Mucosa of descending colon (tissue), 3 donors: ENCODE measurements around the gene STK16. TPM values are rescaled to one million over a fixed set of nuclear protein-coding genes. Genes with fewer than 3 reads are reported as not detected.
A peak's percentile ranks its signal among the peaks of the same experiment; 100 is the strongest.

Source experiments
- ATAC-seq: fragments of 200-7000 bp; cut with Tn5 transposase; one replicate; pipeline ENCODE4 v1.9.1; 2020; ENCODE audit warnings: mild to moderate bottlenecking, moderate library complexity
- DNase-seq, 3 donors: peaks; one replicate each; pipeline ENCODE4 v3.0.0-alpha.2; 2020
- H3K36me3 ChIP-seq: fragments of 200-600 bp; one replicate; pipeline ENCODE4 v1.8.0; 2021; ENCODE audit warnings: low read depth, mild to moderate bottlenecking
- H3K4me1 ChIP-seq: fragments of 200-600 bp; one replicate; pipeline ENCODE4 v1.8.0; 2021; ENCODE audit warnings: low read depth, mild to moderate bottlenecking
- H3K4me3 ChIP-seq: fragments of 200-600 bp; one replicate; pipeline ENCODE4 v1.8.0; 2021; ENCODE audit warnings: mild to moderate bottlenecking
- H3K9me3 ChIP-seq: fragments of 200-600 bp; one replicate; pipeline ENCODE4 v1.8.0; 2021; ENCODE audit warnings: mild to moderate bottlenecking
- intact Hi-C, 2 donors: fragments of 100-400 bp; cut with DNase I in 1 of 2; cut with micrococcal nuclease in 1 of 2; formaldehyde crosslinking; loops; one replicate each; pipeline versions ENCODE4 v1.11.0 to v1.11.1; 2022; cut with DNase I, micrococcal nuclease
- total RNA-seq, 3 donors: library from RNA; stranded (reverse); fragmentation: NEBNext Ultra II Directional in 2 of 3; extraction: Animal tissue kit (Norgen Biotek cat#: 25700) in 2 of 3; gene quantifications; one replicate each; pipeline versions ENCODE4 v1.2.1 to v1.2.4, GENCODE V29; 2021 to 2023
- TF ChIP-seq, protein P1 (sequence below): fragments of 200-600 bp; IDR thresholded peaks from one replicate; pipeline ENCODE4 v1.8.0; 2022; ENCODE audit warnings: antibody characterized with exemption, mild to moderate bottlenecking
- donor health status: DM: no; HTN: no; CAD: no; lungs with moderate emphysema.
- donor health status: DM: no; HTN: no; CAD: no.
- donor health status: DM: no; HTN: yes; CAD: no.

Gene STK16
- total RNA-seq, 3 donors from 2014 or later = 29.7 to 37.3 (median 32.7) TPM

DNA sequence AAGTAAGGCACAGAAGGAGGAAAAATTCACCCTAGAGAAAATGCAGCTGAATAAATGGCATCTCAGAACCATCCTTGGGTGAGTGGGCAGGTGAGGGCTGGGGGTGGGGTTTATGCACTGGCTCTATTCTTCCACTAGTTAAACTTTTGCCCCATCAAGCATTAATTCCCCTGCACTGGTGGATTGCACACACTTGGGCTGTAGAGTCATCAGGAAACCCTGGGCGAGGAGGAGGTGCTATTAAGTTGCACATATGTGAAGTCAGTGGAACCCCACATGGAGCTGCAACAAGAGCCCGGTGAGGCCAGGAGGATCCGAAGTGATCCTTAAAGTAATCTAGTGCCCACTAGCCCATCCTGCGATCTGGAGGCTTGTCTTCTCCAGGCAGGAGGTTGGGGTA lies 27.1 kb downstream of the STK16 start:
- no peaks in the 10 kb centered on the region for H3K4me1 ChIP-seq
- TF ChIP-seq, protein P1, sequence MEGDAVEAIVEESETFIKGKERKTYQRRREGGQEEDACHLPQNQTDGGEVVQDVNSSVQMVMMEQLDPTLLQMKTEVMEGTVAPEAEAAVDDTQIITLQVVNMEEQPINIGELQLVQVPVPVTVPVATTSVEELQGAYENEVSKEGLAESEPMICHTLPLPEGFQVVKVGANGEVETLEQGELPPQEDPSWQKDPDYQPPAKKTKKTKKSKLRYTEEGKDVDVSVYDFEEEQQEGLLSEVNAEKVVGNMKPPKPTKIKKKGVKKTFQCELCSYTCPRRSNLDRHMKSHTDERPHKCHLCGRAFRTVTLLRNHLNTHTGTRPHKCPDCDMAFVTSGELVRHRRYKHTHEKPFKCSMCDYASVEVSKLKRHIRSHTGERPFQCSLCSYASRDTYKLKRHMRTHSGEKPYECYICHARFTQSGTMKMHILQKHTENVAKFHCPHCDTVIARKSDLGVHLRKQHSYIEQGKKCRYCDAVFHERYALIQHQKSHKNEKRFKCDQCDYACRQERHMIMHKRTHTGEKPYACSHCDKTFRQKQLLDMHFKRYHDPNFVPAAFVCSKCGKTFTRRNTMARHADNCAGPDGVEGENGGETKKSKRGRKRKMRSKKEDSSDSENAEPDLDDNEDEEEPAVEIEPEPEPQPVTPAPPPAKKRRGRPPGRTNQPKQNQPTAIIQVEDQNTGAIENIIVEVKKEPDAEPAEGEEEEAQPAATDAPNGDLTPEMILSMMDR = no peak
- ATAC-seq (no peak), DNase-seq (no peak)
- H3K36me3 ChIP-seq = no peaks in the 10 kb centered on the region
- no peak overlapping the region for H3K4me3 ChIP-seq
- no peaks in the 10 kb centered on the region for H3K9me3 ChIP-seq
- intact Hi-C loops = no loop called here

DNA sequence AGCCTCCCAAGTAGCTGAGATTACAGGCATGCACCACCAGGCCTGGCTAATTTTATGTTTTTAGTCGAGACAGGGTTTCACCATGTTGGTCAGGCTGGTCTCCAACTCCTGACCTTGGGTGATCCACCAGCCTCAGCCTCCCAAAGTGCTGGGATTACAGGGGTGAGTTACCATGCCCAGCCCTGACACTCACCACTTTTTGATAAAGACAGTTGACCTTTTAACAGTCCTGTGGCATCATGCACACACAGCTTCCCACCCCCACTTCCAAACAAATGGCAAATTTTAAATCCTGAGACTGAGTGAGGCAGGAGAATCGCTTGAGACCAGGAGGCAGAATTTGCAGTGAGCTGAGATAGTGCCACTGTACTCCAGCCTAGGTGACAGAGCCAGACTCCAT lies 27.7 kb downstream of the STK16 start:
- DNase-seq (no peak), ATAC-seq (no peak)
- intact Hi-C loops = no loop called here
- no peaks in the 10 kb centered on the region for H3K36me3 ChIP-seq
- no peak overlapping the region for H3K4me3 ChIP-seq
- TF ChIP-seq, protein P1 = no peak
- H3K4me1 ChIP-seq = peaks cover 3% of the 10 kb centered on the region
- no peaks in the 10 kb centered on the region for H3K9me3 ChIP-seq

DNA sequence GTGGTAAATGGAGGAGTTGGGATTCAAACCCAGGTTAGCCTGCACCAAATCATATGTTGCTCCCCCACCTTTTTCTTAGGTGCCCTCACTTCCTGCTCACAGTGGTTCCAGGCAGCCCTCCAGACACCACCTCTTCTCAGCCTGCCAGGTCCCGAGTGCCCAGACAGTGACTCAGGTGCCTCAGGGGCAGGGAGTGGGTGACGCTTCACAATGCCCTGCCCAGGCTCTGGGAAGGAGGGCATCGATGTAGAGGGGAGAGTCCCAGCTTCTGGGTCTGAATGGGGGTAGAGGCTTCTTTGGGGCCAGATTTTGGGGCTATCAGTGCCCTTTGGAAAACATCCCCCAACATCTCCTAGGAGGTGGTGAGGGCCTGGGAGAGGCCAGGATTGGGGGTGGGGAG lies 28.7 kb downstream of the STK16 start:
- ATAC-seq (no peak), DNase-seq (no peak)
- H3K4me3 ChIP-seq = no peak overlapping the region
- TF ChIP-seq, protein P1 = no peak
- no peaks in the 10 kb centered on the region for H3K9me3 ChIP-seq
- intact Hi-C loops = no loop called here
- H3K4me1 ChIP-seq = peaks cover 13% of the 10 kb centered on the region
- H3K36me3 ChIP-seq = peaks cover 1% of the 10 kb centered on the region

DNA sequence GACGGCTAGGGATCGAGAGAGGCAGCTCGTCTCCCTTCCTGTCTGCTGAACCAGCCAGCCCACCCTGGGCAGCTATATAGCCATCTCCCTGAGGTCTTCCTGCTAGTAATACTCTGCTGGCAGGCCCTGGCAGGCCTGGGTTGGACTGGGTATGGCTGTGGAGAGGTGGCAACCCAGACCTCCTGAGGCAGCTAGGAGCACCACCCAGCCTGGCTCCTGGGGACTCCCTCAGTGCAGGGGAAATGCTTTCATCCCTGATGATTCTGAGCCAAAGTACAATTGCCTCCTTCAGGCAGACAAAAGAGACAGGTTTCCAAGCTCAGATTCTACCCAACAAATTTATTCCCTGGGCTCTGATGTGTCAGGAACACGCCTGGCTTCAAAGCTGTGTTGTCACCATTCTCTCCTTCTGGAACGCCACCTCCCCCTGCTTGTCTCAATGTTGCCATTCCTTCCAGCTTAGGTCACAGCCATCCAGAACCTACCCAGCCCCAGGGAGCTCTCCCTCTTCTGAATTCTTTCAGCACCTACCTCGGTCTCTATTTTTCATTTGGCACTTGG lies 29.2 kb downstream of the STK16 start:
- Histone ChIP-seq H3K4me1 (peaks cover 13% of the 10 kb centered on the region), H3K36me3 (peaks cover 3% of the 10 kb centered on the region), H3K4me3 (no peak overlapping the region), H3K9me3 (no peaks in the 10 kb centered on the region)
- DNase-seq = no peak
- TF ChIP-seq, protein P1 = no peak
- intact Hi-C loops = no loop called here
- ATAC-seq = no peak

DNA sequence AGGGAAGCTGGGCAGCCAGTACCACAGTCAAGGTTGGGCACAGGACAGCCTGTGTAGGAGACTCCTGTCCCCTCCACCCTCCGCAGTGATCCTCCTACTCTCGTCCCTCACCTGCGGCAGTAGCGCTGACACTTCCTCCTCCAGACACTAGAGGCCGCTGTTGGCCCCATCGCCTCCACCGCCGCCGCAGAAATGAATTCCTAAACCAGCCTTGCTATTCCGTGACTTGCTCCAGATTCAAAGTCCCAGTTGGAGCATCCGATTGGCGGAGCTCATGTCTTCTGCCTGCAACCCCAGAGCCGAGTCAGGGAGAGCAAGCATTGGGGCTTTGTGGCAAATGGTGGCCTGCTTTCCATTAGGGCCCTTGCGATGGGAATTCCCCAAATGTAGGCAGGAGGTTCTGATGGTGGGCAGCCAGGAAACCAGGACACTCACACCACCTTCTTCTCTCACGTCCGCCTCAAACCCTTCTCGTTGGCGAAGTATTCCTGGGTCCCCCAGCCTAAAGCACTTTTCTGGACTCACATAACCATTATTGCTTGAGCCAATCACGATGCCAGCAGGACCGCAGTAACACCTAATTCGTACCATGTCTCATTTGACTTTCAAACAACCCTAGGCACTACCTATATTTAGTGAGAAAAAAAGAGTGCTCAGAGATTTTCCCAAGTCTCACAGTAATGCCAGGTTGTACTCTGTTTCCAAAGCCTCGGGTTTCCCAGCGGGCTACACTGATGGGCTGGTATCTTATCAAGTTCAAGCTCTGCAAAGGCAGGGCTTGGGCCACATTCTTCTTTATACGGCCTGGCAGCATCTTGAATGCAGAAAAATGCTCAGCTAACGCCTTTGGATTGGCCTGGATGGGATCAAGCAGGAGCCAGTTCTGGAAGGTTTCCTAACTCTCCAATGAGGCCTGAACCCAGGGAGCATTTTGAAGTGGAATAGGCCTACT lies 32.7 kb downstream of the STK16 start:
- intact Hi-C loops = no loop called here
- no peak overlapping the region for H3K4me3 ChIP-seq
- TF ChIP-seq, protein P1 = peak; percentile 99
- DNase-seq (peak; percentile 79 to 89 (median 86)), ATAC-seq (peak; percentile 69)
- peaks cover 18% of the 10 kb centered on the region for H3K4me1 ChIP-seq
- no peaks in the 10 kb centered on the region for H3K9me3 ChIP-seq
- H3K36me3 ChIP-seq = peaks cover 3% of the 10 kb centered on the region
